CD4-positive, alpha-beta T cell treated with Interleukin-1 beta for 1 hour (primary cell): Measurements from ENCODE around the gene USP15.
"Not testable (repeated sequence)": the region's sequence is repeated elsewhere in the genome, so short reads cannot be mapped to it uniquely, and the experiment has no call there.

Source experiments
- DNase-seq, 2 donors: peaks; one replicate each; pipeline ENCODE4 v3.0.0-alpha.2; 2020 to 2022

The USP15 gene

GRCh38 chr12:62379026-62379722, 119.0 kb downstream of the USP15 start:
- DNase-seq: no peak

DNA sequence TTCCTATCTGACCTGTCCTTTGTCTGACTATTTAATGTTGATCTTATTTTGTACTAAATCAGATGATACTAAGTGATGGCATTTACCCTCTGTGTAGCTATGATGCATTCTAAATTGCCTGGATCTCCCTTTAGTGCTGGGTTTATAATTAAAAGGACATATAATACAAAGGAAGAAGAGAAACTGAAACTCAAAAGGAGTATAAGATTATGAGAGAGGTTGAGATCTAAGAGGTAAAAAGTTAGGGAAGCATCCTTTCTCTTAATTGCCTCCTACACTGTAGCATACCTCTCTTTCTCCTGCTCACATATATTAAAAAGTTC, 119.5 kb downstream of the USP15 start:
- no peak for DNase-seq

- DNase-seq: no peak
Measured at GRCh38 chr12:62382526-62382925, 122.3 kb downstream of the USP15 start.

- no peak for DNase-seq
Measured at GRCh38 chr12:62396750-62397149, 136.5 kb downstream of the USP15 start.

DNA sequence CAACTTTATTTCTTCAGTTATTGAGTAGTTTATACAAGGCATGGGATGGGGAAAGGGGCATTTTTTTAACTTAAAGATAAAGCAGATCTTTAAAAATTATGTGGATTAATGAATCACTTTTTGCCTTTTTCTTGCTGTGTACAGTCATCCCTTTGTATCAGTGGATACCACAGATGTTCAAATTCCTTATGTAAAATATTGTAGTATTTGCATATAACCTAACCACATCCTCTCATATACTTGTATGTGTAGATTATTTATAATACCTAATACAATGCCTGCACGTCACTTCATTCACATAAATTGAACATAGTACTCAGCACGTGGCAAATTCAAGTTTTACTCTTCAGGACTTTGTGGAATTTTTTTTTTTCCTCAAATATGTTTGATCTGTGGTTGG, 139.9 kb downstream of the USP15 start:
- DNase-seq: no peak

DNA sequence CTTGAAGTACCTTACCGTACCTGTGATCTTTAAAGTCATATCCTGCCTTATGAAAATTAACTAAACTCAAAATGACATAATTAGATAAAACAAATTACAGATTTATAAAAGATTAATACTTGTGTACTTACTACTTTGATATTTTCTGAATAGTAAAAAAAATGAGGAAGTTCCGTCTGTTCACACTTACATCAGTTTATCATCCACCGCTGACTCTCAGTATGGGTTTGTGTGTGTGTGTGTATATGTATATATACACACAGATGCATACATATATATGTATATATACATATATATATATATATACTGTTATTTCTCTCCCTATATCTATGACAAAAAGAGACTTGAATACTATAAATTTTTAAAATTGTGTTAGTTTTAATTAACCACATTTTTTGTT, 141.4 kb downstream of the USP15 start:
- no peak for DNase-seq

DNA sequence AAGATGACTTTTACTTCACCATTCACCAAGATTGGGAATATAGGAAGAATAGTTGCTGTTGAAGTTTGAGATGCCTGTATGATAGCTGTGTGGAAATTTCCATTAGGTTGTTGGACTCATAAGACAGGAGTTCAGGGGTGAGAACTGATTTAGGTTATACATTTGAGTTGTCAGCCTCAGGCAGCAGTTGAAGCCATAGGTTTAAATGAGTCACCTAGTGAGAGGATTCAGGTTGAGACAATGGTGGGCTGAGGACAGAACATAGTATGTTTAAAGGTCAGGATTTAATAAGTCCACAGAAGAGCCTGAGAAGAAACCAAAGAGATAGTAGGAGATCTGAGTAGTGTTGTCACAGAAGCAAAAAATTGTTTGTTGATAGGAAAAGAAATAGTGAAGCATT, 142.8 kb downstream of the USP15 start:
- DNase-seq: no peak

GRCh38 chr12:62407587-62407986, 147.4 kb downstream of the USP15 start:
- no peak for DNase-seq

- DNase-seq: no peak
Measured at GRCh38 chr12:62409068-62409467, 148.9 kb downstream of the USP15 start.

DNA sequence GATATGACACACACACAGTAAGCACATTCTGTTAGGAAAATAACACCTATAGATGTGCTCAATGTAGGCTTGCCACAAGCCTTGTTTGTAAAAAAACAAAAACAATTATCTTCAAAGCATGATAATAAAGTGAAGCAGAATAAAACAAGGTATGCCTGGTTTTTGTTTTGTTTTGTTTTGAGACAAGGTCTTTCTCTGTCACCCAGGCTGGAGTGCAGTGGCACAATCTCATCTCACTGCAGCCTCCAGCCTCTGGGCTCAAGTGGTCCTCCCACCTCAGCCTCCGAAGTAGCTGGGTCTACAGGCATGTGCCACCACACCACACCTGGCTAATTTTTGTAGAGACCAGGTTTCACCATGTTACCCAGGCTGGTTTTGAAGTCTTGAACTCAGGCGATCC, 154.0 kb downstream of the USP15 start:
- DNase-seq: no peak

GRCh38 chr12:62426089-62426488, 165.9 kb downstream of the USP15 start:
- DNase-seq: no peak

- no peak for DNase-seq
Measured at GRCh38 chr12:62429457-62429856, 169.3 kb downstream of the USP15 start.

DNA sequence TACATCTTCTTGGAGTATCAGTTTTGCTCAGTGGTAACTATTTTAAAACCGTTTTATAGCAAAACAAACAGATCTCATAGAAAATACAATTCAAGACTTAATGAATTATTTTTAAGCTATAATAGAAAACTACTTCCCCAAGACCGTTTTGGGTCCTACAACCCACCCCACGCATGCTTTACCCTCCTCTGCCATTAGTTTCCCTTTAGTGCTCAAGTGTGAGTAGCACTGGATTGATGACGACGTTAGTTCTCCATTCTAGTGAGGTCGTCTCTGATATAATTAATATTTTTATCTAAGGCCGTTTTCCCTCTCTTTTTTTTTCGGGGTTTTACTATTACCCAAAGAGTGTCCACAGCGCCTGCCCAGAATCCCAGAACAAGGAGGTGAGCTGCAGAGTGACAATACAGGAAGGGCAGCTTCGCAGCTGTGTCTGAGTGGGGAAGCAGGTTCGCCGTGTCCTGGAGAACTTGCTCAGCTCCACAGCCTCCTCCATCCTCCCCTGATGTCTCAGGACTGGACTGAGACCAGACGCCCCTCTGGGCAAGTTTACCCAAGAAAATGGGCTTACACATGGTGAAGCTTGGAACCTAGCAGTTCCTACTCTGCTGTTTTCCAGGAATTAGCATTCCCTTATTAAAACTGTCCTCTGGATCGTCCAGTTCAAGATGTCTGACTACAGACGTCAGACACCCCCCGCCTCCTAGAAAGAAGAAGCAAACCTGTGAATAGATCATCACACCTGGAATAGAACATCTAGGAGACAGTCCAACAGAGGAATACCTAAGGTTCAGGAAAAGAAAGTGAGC, 174.5 kb downstream of the USP15 start:
- no peak for DNase-seq

GRCh38 chr12:62435303-62436163, 175.3 kb downstream of the USP15 start:
- peak; percentile 10 to 28 for DNase-seq

DNA sequence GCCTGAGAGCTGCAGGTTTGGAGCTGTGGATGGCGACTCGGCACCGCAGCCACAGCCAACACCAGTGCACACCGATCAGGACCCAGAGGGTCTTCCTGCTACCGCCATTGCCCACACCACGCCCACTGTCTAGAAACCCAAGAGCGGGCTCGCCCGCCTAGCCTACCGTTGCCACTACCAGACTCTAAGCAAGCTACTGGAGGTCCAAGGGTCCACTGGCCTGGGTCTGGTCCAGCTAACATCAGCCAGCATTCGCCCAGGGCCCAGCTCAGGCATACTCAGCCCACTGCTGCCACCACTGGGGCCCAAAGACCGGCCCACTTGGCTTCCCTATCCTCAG, 175.9 kb downstream of the USP15 start:
- DNase-seq: no peak

DNA sequence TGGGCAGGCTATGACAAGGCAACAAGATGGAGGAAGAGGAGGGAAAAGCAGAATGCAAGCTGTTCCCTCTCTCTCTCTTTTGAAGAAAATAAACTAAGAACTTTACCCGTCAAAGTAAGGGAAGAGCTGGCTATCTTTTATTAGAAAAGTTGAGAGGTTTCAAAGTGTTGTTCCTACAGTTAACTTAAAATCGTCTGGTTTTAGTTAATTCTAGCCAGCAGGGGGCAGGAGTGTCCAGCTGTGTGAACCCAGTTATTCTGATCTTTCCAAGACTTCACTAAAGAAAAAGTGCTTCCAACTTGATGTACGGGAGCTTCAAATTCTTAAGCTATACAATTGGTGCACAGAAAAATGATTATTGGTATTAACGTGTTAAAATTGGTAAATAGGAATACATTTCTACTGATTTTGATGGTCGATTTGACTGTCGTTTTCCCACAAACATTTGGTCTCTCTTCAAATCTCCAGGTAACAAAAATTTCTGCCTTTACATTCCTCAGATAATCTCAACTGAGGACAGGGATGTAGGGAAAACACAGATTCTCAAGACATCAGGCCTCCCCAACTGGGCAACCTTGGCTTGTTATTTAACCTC, 178.0 kb downstream of the USP15 start:
- DNase-seq: peak; percentile 14 to 61

GRCh38 chr12:62446754-62447452, 186.7 kb downstream of the USP15 start:
- DNase-seq: no peak

- DNase-seq: no peak
Measured at GRCh38 chr12:62448436-62448835, 188.2 kb downstream of the USP15 start.

GRCh38 chr12:62455429-62455828, 195.2 kb downstream of the USP15 start:
- not testable (repeated sequence) for DNase-seq

DNA sequence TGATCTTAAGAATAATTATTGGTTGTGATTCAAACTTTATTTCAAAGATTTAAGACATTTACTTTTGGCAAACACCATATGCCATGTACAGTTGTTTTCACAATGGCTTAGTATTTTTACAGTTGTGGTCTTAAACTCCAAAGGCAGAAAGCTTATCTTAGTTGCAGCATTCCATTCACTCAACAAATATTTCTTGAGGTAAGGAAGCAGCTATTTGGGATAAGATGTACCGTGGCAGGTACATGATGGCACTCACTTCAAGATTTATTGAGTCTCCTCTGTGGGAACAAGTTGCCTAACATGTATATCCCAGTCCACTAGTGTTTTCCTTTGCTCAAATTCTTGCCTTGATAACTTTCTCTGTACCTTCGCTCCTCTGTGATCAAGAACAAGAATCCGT, 198.4 kb downstream of the USP15 start:
- DNase-seq: no peak

GRCh38 chr12:62459976-62460375, 199.8 kb downstream of the USP15 start:
- no peak for DNase-seq

DNA sequence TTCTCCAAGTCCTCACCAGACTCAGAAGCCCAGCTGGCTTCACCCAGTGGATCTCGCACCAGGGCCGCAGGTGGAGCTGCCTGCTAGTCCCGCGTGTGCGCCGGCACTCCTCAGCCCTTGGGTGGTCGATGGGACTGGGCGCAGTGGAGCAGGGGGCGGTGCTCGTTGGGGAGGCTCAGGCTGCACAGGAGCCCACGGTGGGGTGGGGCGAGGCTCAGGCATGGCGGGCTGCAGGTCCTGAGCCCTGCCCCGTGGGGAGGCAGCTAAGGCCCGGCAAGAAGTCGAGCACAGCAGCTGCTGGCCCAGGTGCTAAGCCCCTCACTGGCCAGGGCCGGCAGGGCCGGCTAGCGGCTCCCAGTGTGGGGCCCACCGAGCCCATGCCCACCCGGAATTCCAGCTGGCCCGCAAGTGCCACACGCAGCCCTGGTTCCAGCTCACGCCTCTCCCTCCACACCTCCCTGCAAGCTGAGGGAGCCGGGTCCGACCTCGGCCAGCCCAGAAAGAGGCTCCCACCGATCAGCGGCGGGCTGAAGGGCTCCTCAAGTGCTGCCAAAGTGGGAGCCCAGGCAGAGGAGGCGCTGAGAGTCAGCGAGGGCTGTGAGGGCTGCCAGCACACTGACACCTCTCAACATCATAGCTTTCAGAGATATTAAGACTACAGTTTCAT, 201.1 kb downstream of the USP15 start:
- not testable (repeated sequence) for DNase-seq
